Fibroblast of peridontal ligament (primary cell): ENCODE data around the gene CST1.
"Not testable (repeated sequence)": the region's sequence is repeated elsewhere in the genome, so short reads cannot be mapped to it uniquely, and the experiment has no call there.

Source experiments
- DNase-seq: peaks from one replicate; pipeline ENCODE4 v3.0.0-alpha.2; 2010; ENCODE audit errors: extremely low read depth

Gene CST1

GRCh38 chr20:23750786-23751185 is at the start of gene CST1:
CST1 (minus strand) TSS chr20:23750935; CDS start chr20:23750866, 69 bp downstream.
- DNase-seq, result not testable (repeated sequence)

- DNase-seq, result peak; percentile 4
Measured at GRCh38 chr20:23799216-23799847, 48.6 kb upstream of the CST1 start.

- DNase-seq, result no peak
Measured at GRCh38 chr20:23795526-23795925, 44.8 kb upstream of the CST1 start.

GRCh38 chr20:23794841-23795240 is 44.1 kb upstream of the CST1 start:
- no peak for DNase-seq

GRCh38 chr20:23794065-23794464 is 43.3 kb upstream of the CST1 start:
- DNase-seq, result no peak

GRCh38 chr20:23783447-23783846 is 32.7 kb upstream of the CST1 start:
- no peak for DNase-seq

GRCh38 chr20:23782366-23782983 is 31.7 kb upstream of the CST1 start:
- peak; percentile 12 for DNase-seq

GRCh38 chr20:23778676-23779075 is 27.9 kb upstream of the CST1 start:
- peak; percentile 54 for DNase-seq

GRCh38 chr20:23777380-23777779 is 26.6 kb upstream of the CST1 start:
- not testable (repeated sequence) for DNase-seq

GRCh38 chr20:23776067-23776771 is 25.5 kb upstream of the CST1 start:
- DNase-seq, result no peak

GRCh38 chr20:23774081-23774480 is 23.3 kb upstream of the CST1 start:
- no peak for DNase-seq

- no peak for DNase-seq
Measured at GRCh38 chr20:23773579-23773978, 22.8 kb upstream of the CST1 start.

- no peak for DNase-seq
Measured at GRCh38 chr20:23773127-23773526, 22.4 kb upstream of the CST1 start.

GRCh38 chr20:23772074-23772473 is 21.3 kb upstream of the CST1 start:
- DNase-seq, result no peak

- DNase-seq, result no peak
Measured at GRCh38 chr20:23770384-23770783, 19.6 kb upstream of the CST1 start.

- DNase-seq, result not testable (repeated sequence)
Measured at GRCh38 chr20:23768520-23768919, 17.8 kb upstream of the CST1 start.

- no peak for DNase-seq
Measured at GRCh38 chr20:23766531-23766930, 15.8 kb upstream of the CST1 start.

GRCh38 chr20:23765578-23765977 is 14.8 kb upstream of the CST1 start:
- DNase-seq, result no peak

GRCh38 chr20:23764630-23765029 is 13.9 kb upstream of the CST1 start:
- DNase-seq, result not testable (repeated sequence)

GRCh38 chr20:23763345-23763744 is 12.6 kb upstream of the CST1 start:
- no peak for DNase-seq

GRCh38 chr20:23759306-23759940 is 8.7 kb upstream of the CST1 start:
- DNase-seq, result no peak

- DNase-seq, result not testable (repeated sequence)
Measured at GRCh38 chr20:23756792-23757191, 6.1 kb upstream of the CST1 start.
